HG02678 (cell line): ENCODE data around the gene LRRC49.
"Not testable (repeated sequence)": the region's sequence is repeated elsewhere in the genome, so short reads cannot be mapped to it uniquely, and the experiment has no call there.

Experiments used
- ATAC-seq: cut with Tn5 transposase; IDR thresholded peaks from one replicate; pipeline ENCODE4 v1.9.1; 2021; ENCODE audit warnings: mild to moderate bottlenecking, moderate library complexity; ENCODE audit not compliant: unreplicated experiment

LRRC49 gene, protein sequence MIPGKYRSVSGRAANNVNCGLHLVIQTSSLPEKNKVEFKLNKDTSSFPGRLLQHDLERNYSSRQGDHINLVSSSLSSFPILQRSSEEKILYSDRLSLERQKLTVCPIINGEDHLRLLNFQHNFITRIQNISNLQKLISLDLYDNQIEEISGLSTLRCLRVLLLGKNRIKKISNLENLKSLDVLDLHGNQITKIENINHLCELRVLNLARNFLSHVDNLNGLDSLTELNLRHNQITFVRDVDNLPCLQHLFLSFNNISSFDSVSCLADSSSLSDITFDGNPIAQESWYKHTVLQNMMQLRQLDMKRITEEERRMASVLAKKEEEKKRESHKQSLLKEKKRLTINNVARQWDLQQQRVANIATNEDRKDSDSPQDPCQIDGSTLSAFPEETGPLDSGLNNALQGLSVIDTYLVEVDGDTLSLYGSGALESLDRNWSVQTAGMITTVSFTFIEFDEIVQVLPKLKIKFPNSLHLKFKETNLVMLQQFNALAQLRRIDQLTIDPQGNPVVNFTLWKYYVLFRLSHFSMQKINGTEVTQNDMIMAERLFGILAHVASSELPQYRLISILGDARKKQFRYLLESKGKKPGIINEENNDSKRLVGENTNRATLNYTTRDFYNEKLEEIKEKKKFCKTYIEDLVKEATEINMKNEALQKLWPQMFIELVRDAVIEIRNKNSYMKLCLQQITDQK

DNA sequence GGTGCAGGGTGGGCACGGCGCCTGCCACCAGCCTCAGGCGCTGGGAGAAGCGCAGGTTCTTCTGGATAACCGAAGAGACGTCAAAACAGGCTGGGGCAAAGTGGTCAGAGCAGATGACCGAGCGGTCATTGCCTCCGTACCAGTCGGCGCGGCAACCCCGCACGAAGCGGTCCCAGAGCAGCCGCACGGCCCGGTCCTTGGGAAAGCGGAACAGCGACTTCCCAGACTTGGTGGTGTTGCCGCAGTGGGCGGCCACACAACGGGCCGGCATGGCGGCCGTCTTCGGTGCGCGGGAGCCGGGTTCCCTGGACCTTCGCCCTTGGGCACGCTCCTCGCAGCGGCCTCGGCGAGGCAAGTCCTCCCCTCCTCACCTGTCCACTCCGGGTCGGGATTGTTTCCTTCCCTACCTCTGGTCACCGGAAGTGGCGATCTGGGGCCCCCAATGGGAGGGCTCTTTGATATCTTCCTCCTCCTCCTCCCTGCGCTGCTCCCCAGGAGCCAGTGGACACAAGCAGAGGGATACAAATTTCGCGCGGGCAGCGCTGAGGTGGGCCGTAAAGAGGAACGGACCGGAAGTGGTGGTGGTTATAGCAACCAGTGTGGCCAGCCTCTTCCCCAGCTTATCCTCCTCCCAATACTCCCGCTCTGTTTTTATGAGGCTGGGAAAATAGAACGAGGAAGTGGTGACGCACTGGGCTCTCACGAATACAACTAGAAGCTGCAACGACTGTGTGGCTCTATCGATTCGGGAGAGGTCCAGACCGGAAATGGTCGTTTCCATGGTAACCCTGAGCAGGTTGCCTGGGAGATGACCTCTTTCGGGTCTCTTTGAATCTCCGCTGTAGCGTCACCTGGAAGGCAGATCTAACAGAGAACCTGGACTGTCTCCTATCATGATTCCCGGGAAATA is at the start of gene LRRC49, which contains the start of gene THAP10:
Gene LRRC49, plus strand, starts transcription at position 825 of the 910 bp plus-strand sequence. Its CDS starts 69 bp downstream, at position 894.
Gene THAP10, minus strand, starts transcription at position 432 of the 910 bp plus-strand sequence. Its CDS starts 161 bp downstream, at position 271.
- peak; percentile 84 for ATAC-seq

DNA sequence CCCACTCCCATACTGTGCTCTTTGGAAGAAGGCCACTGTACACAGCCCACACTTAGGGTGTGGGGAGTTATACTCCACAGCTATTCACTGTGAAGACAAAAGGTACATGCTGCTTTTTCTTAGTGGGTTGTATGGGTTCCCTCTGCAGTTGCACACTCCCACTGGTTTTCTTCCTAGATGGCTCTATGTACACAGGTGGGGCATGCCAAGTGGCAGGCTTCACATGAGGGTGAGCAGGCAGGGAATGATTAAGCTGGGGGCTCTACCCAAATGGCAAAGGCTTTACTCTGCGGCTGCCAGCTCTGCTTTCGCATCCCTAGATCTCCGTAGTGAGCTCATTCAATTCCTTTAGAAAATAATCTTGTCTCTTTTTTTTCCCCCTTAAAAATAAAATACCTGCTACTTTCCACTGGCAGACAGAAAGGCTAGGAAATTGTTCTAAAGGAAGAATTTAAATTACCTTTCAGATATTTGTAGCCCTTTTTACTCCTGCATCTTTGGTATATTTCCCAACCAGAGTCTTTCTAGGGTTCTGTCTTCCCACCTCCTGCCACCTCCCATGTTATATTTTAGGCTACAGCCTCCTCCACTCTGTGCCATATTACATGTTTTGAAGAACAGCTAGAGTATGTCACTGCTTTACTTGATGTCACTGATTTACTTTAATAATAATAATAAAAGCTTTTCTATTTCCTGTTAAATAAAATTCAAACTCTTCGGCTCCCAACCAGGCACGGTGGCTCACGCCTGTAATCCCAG is 46.8 kb upstream of the LRRC49 start:
- no peak for ATAC-seq

DNA sequence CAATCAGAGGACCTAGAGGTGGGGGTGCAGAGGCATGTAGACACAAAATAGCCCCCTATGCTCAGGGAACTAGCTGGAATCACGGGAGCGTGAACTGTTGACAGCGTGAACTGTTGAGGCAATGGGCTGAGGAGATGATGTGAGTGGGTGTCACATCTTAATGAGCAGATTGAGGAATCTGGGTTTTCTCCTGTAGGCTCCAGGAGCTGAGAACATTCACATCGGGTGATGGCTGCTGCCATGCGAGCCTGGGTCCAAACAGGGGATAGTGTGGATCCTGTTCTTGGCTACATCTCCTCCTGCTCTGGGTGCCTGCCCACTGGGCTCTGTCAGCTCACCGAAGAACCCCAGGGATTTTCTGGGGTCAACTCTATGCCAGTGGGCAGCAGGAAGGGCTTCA is 40.7 kb upstream of the LRRC49 start:
- no peak for ATAC-seq

DNA sequence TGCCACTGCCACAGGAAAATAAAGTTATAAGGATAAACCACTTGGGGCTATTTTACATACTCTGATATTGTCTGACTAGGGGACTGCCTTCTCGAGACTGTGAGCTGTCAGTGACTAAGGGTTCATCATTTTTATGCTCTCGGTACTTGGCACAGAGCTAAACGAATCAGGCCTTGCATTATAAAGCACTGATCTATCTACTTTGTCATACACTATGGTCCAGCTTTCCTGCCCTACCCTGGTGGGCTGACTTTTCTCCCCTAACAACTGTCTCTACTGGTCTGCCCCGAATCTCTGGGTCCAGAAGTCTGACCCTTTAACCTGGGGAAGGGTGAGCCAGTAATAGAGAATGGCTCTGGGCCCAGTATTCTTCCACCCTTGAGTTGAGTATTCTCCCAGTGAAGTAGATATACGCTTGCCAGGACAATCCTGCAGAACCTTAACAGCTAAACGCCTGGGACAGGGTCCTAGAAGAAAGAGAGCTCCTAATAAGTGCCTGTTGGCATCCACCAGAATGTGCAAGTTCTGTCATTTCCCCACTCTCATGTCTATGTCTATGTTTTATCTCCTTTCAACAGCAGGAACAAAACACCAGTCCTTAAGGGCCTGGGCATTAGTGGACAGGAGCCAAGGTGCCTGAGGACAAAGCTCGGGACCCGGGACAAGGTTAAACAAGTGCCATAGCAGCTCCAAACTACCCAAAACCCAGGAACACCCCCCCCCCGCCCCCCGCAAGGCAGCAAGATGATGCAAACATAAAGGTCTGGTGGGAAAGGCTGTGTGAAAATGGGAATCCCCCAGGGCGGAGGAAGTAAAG is 39.9 kb upstream of the LRRC49 start:
- no peak for ATAC-seq

DNA sequence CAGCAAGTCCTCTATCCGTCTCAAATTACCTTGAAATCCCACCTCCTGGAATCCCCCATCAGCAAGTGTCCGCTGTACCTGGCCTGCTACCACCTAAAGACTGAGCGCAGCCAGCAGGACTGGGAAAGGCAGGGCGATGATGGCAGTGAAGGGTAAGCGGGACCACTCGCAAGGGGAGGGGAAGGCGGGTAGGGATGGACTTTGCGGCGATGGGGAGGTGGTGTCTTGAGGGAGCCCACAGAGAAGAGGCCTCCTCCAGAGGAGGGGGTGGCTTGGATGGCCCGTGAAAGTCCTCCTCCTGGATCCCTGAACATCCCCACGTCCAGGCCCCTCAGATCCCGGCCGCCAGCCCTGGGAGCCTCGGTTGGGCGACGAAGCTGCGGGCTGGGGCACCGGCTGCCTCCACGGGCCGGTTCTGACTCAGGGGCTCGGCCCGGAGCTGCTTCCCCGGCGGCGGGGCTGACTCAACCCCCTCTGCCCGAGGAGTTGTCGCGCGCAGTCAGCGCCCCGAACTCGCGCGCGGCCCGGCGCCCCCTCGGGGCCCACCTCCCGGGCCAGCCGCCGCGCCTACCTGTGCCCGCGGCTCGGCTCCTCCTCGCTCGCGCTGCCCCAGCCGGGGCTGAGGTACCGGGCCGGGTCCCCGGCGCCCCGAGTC is 39.2 kb upstream of the LRRC49 start:
- no peak for ATAC-seq

DNA sequence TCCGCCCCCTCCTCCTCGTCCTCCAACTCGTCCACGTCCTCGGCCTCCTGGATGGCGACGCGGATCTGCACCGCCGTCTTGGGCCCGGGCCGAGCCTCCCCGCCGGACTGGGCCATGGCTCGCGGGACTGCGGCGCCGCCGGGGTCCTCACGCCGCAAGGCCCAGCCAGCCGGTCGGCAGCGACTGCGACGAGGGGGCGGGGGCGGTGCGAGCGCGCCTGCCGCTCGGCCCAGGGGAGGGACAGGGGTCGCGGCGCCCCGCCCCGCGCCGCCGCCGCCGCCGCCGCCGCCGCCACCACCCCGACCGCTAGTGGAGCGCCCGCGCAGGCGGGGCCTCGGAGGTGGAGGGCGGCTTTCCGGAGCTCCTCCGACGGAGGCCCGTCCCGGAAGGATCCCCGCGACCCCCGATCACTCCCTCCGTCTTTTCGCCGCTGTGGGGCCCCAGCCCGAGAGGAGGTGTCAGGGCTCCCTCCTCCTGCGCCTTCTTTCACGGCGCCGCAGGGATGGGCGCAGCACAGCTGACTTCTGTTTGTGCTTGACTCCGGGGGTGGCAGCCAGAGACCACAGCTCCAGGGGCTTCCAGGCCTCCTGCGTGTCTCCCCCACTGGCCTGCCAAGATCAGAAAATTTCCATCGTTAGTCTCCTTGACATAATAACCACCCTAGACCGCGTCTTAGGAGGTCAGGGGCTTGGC is 38.5 kb upstream of the LRRC49 start, which contains the start of gene LARP6:
Gene LARP6, minus strand, starts transcription at position 185 of the 693 bp plus-strand sequence. Its CDS starts 69 bp downstream, at position 116.
- no peak for ATAC-seq

DNA sequence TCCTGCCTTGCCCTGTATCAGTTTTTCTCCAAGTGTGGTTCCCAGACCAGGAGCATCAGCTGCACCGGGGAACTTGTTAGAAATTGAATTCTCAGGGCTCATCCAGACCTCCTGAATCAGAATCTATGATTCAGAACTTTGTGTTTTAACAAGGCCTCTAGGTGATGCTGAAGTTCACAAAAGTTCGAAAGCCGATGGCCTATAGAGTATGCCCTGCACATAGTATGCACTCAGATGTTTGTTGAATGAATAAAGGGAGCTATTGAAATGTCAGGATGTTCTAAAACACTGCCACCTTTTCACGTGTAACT is 38.0 kb upstream of the LRRC49 start:
- ATAC-seq = no peak

DNA sequence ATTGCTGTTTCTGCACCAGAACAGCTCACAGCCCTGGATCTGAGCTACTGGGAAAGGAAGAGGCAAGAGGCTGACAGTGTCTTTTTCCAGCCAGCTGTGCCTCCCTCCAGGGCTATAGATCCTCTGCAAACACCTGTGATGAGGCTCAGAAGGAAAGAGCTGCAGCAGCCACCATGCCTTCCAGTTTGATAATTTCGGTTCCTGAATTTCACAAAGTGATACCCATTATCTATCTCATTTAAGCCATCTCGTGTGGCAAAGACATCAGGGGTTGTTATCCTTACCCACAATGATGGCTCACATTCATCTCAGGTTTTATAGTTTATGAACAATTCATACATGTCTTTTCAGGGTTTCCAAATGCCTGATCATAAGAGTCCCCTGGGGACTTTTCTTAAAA is 36.9 kb upstream of the LRRC49 start:
- ATAC-seq = no peak

DNA sequence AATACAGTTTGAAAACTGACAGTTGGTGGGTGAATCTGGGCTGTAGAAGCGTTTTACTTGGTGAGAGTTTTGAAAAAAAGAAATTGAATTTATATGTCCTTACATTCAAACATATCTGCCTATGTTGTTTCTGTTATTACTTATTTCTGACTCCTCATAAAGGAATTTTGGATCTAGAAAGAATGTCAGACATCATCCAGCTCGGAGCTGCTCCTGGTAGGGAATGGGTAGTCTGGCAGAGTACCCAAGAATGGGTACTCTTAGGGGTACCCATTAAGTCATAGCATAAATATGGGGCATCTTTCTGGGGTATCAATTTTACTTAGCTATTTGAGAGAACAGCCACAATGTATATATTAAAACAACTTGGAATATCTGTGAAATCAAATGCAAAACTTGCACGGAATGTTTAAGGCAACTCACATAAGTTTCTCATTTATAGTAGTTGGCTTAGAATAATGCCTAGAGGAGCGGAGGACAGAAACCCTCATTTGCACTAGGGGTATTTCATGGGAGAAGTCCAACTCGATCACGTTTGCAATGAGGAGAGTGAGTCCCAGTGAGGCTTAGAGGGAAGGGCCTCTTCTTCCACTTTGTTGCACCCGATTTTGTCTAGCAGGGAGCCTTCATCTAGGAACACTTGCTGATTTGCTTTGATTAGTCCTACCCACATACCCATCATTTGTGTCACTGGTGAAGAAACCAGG is 36.3 kb upstream of the LRRC49 start:
- no peak for ATAC-seq

DNA sequence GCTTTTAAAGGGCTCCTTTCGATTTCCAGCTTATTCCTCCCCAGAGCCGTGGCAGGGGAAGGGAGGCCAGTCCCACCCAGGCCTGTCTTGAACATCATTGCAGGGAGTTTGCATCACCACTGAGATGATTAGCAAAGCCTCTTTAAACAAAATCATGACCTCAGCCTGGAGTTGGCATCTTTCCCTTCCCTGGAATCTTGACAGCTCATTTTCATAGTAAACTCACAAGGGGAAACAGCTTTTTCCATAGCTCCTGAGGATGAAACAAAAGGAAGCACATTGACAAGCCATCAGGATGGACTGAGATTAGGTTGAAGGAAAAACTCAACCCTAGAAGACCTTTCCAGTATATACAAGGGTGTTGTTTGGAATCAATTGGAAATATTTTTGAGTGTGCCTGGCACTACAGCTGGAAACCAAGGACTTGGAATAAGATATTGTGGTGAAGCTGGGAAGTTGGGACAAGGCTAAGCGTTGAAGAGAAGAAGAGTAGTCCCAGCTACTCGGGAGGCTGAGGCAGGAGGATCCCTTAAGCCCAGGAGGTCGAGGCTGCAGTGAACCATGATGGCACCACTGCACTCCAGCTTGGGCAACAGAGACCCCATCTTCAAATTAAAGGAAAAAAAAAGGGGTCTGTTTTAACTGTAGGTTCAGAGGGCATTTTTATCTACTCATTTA is 35.6 kb upstream of the LRRC49 start:
- ATAC-seq = no peak

DNA sequence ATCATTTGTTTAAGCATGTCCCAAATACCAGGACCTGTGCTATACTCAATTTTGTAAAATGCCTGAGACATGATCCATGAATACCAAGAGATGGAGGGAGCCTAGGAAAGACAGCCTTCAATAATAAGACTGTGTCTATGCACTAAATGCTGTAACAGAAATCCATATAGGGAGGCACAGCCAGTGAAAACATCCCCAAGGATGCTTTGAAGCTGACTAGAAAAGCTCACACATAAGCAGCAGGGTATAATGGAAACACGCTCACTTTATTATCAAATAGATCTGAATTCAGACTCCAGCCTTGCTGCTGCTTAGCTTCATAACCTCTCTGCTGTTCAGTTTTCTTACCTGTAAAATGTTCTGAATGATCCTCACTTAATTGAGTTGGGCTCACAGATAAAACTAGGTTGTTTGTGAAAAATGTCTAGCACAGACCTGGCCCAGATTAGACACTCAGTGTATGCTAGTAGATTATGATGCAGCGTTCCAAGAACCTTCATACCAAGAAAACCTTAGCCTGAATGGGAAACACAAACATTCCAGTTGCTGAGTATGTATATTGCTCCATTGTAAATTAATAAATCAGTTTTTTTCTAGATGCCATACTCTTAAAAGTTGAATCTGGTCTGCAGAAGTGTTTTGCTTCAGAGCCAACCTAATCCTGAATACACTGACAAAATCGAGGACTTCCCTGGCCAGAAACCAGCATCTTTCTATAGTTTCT is 34.9 kb upstream of the LRRC49 start:
- no peak for ATAC-seq

DNA sequence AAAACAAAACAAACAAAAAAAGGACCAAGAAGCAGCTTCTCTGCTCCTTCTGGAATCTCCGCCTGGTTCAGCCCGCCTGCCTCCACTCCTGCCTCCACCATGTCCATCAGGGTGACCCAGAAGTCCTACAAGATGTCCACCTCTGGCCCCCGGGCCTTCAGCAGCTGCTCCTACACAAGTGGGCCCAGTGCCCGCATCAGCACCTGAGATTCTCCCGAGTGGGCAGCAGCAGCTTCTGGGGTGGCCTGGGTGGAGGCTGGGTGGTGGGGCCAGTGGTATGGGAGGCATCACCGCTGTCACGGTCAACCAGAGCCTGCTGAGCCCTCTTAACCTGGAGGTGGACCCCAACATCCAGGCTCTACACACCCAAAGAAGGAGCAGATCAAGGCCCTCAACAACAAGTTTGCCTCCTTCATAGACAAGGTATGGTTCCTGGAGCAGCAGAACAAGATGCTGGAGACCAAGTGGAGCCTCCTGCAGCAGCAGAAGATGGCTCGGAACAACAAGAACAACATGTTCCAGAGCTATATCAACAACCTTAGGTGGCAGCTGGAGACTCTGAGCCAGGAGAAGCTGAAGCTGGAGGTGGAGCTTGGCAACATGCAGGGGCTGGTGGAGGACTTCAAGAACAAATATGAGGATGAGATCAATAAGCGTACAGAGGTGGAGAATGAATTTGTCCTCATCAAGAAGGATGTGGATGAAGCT is 33.9 kb upstream of the LRRC49 start:
- ATAC-seq = not testable (repeated sequence)

DNA sequence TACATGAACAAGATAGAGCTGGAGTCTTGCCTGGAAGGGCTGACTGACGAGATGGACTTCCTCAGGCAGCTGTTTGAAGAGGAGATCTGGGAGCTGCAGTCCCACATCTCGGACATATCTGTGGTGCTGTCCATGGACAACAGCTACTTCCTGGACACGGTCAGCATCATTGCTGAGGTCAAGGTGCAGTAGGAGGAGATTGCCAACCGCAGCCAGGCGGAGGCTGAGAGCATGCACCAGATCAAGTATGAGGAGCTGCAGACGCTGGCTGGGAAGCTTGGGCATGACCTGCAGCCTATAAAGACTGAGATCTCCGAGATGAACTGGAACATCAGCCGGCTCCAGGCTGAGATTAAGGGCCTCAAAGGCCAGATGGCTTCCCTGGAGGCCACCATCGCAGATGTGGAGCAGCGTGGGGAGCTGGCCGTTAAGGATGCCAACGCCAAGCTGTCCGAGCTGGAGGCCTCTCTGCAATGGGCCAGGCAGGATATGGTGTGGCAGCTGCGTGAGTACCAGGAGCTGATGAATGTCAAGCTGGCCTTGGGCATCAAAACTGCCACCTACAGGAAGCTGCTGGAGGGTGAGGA is 33.2 kb upstream of the LRRC49 start:
- no peak for ATAC-seq

DNA sequence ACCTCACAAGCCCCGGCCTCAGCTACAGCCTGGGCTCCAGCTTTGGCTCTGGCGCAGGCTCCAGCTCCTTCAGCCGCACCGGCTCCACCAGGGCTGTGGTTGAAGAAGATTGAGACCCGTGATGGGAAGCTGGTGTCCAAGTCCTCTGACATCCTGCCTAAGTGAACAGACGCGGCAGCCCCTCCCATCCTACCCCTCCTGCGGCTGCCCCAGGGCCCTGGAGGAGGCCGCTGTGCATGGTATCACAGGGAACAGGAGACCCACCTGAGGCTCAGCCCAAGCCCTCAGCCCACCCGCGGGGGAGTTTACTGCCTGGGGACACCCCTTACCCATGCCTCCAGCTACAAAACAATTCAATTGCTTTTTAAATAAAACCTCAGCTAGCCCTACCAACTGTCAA is 32.6 kb upstream of the LRRC49 start:
- no peak for ATAC-seq

DNA sequence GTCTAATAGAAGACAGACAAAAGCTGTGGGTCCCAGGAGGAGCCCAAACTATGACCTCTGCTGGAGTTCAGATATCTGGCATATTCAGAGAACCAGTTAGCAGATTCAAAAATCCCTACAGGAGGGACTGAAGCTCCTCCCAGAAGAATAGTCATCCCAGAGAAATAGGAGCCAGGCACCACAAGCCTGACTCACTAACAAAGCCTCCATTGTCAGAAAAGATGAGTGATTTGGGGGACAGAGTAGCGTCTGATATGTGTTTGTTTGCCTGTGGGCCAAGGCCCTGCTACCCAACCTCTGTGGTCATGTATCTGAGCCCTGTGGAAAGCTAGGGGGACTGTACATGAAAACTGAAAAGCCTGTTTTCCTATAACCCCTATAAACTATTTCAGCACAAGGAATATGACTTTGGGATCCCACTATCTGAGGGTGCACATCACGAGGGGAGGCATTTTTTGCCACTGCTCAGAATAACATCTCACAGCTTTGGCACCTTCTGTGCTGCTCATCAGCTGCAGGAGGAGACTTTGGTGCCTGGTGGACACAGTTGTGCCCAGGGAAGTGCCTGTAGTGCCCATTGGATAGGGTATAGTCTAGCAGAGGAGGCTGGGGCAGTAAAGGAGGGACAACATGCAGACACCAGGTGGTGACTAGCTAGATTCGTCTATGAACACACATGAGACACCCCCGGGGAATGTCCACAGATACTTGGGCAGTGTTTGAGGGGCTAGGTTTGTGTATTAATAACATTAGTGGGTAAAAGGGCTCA is 29.0 kb upstream of the LRRC49 start:
- no peak for ATAC-seq
